Measurements from ENCODE around the gene UBE2L6. TPM values are rescaled to one million over a fixed set of nuclear protein-coding genes. Genes with fewer than 3 reads are reported as not detected.

UBE2L6 gene
- total RNA-seq, 1 experiment from 2014 or later = 122 TPM

DNA sequence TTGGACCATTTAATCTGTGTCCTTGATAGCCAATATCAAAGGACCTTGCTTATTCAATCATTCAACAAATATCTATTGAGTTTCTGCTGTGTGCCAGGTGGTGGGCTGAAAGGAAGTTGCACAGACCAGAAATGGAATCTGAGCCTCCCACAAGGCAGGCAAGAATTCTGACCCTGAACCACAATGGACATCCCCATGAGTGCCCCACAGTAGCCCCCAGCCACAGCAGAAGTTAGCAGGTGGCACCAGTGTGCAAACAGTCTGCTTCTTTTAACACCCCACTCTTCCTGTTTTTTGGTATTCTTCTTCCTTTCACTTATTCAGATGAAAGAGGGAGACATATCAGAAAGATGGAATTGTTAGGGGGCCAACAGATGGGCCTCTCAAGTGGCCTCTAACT lies 17.8 kb upstream of the UBE2L6 start:
- CTCF ChIA-PET = no interaction called here
- POLR2A ChIA-PET (ENCODE audit: unreplicated experiment) = no interaction called here

DNA sequence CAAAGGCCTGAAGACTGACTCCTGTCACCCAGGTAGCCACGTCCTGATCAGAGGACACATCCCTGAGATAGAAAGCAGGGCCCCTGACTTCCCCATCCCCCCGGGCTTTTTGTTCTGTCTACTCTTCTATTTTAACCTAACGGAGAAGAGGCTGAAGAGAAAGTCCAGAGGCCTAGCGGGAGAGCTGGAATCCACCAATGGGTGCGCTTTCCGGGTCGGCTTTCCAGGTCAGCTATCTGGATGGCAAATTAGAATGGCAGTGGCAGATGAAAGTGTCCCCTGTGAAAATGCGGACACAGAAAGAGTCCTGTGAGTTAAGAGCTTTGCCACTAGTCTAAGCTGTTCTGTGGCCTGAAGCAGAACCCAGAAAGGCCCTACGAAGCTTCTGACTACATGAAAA lies 16.9 kb upstream of the UBE2L6 start:
- BruUV-seq (replicated peaks) = no TSS peak
- TF ChIP-seq EZH2 (IDR thresholded peaks at IDR 0.05; ENCODE audit: low read depth) (no peak), CTCF (conservative IDR thresholded peaks at IDR 0.05) (no peak)
- Histone ChIP-seq H3K4me2 (no peak overlapping the region), H3F3A (ENCODE audit: insufficient read depth, low read depth) (no peaks in the 10 kb centered on the region), H3K9me3 (ENCODE audit: insufficient read depth, low read depth) (no peaks in the 10 kb centered on the region), H3K27me3 (ENCODE audit: insufficient read depth, low read depth) (no peaks in the 10 kb centered on the region), H4K20me1 (ENCODE audit: insufficient read depth) (no peaks in the 10 kb centered on the region), H3K4me1 (replicated peaks; ENCODE audit: insufficient read depth) (no peaks in the 10 kb centered on the region), H3K36me3 (ENCODE audit: low read depth) (no peaks in the 10 kb centered on the region), H3K27ac (no peak overlapping the region), H2AFZ (no peak overlapping the region), H3K9me2 (ENCODE audit: insufficient read depth) (no peaks in the 10 kb centered on the region), H3K79me2 (ENCODE audit: low read depth) (no peaks in the 10 kb centered on the region), H3K4me3 (no peak overlapping the region)
- CTCF ChIA-PET = no interaction called here
- no peak for DNase-seq
- intact Hi-C loops (cut with micrococcal nuclease; ENCODE audit: unreplicated experiment) = no loop called here
- POLR2A ChIA-PET (ENCODE audit: unreplicated experiment) = interaction anchor here (0.6 kb wide), 1 partner anchor 60 kb away, joined by 11 read pairs; no protein-coding TSS in a partner anchor

More for the DNA sequence above, 17.8 kb upstream of the UBE2L6 start:
- Histone ChIP-seq H3K9me3 (ENCODE audit: insufficient read depth, low read depth) (no peaks in the 10 kb centered on the region), H3K27ac (no peak overlapping the region), H2AFZ (no peak overlapping the region), H3F3A (ENCODE audit: insufficient read depth, low read depth) (no peaks in the 10 kb centered on the region), H3K36me3 (ENCODE audit: low read depth) (no peaks in the 10 kb centered on the region), H3K4me1 (replicated peaks; ENCODE audit: insufficient read depth) (no peaks in the 10 kb centered on the region), H3K9me2 (ENCODE audit: insufficient read depth) (no peaks in the 10 kb centered on the region), H3K4me3 (no peak overlapping the region), H4K20me1 (ENCODE audit: insufficient read depth) (no peaks in the 10 kb centered on the region), H3K79me2 (ENCODE audit: low read depth) (no peaks in the 10 kb centered on the region), H3K4me2 (no peak overlapping the region), H3K27me3 (ENCODE audit: insufficient read depth, low read depth) (no peaks in the 10 kb centered on the region)
- DNase-seq = no peak
- BruUV-seq (replicated peaks) = no TSS peak
- intact Hi-C loops (cut with micrococcal nuclease; ENCODE audit: unreplicated experiment) = no loop called here
- no peak for TF ChIP-seq CTCF (conservative IDR thresholded peaks at IDR 0.05)

DNA sequence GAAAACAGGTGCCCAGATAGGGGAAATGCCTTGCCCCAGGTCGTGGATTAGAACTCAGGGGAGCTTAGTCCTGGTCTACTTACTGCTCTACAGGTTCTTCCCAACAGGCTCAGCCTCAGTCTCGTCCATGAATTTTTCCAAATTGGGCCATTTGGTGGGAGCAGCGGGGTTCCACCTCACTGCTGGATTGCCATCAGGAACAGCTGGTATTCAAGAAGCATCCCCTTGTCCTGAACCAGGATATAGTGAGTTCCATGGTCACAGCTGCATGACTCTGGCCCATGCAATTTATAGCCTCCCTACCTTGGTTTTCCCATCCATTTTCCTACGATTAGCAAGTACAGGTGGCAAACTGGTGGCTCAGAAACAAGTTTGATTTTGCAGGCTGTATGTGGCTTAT lies 6.6 kb upstream of the UBE2L6 start:
- Histone ChIP-seq H3K4me1 (replicated peaks; ENCODE audit: insufficient read depth) (peaks cover 6% of the 10 kb centered on the region), H3K9me3 (ENCODE audit: insufficient read depth, low read depth) (no peaks in the 10 kb centered on the region), H2AFZ (no peak overlapping the region), H3K36me3 (ENCODE audit: low read depth) (no peaks in the 10 kb centered on the region), H3F3A (ENCODE audit: insufficient read depth, low read depth) (no peaks in the 10 kb centered on the region), H3K4me3 (no peak overlapping the region), H3K79me2 (ENCODE audit: low read depth) (no peaks in the 10 kb centered on the region), H3K27me3 (ENCODE audit: insufficient read depth, low read depth) (no peaks in the 10 kb centered on the region), H4K20me1 (ENCODE audit: insufficient read depth) (no peaks in the 10 kb centered on the region), H3K4me2 (no peak overlapping the region), H3K27ac (no peak overlapping the region), H3K9me2 (ENCODE audit: insufficient read depth) (no peaks in the 10 kb centered on the region)
- ChIA-PET POLR2A (ENCODE audit: unreplicated experiment) (no interaction called here), CTCF (no interaction called here)
- TF ChIP-seq CTCF (conservative IDR thresholded peaks at IDR 0.05) (no peak), EZH2 (IDR thresholded peaks at IDR 0.05; ENCODE audit: low read depth) (no peak)
- no TSS peak for BruUV-seq (replicated peaks)
- no peak for DNase-seq
- intact Hi-C loops (cut with micrococcal nuclease; ENCODE audit: unreplicated experiment) = no loop called here
